Endothelial cell of umbilical vein (primary cell): ENCODE measurements around the gene FAM221A. TPM values are rescaled to one million over a fixed set of nuclear protein-coding genes. Genes with fewer than 3 reads are reported as not detected.

Experiments used
- BruUV-seq: library from RNA; stranded (reverse); fragments of 400-500 nt; replicated peaks from 2 replicates; lab custom pipeline; 2021; lab: Mats Ljungman, UMichigan
- CTCF ChIA-PET: fragments of 300-600, 350-600 bp; sonication (Branson Sonifier 250); formaldehyde crosslinking; loops from one replicate; lab custom pipeline; 2021; ENCODE audit warnings: antibody characterized with exemption, inconsistent platforms; lab: Charles Lee
- POLR2A ChIA-PET: fragments of 300-600, 350-600 bp; sonication (Branson Sonifier 250); formaldehyde crosslinking; loops from one replicate; lab custom pipeline; 2021; ENCODE audit warnings: antibody characterized with exemption, inconsistent platforms; lab: Charles Lee
- DNase-seq: peaks from one replicate; pipeline ENCODE4 v3.0.0-alpha.2; 2011; ENCODE audit warnings: low read depth, low spot score
- FAIRE-seq: peaks from 2 replicates; lab custom pipeline; 2011; peaks lifted over from hg19 to GRCh38; lab: Jason Lieb, UNC
- H2AFZ ChIP-seq: 2 replicates; pipeline ENCODE4 v1.6.0; 2012; ENCODE audit warnings: low read depth, low read length, control low read depth, inconsistent platforms
- H3K27ac ChIP-seq: 2 replicates; pipeline ENCODE4 v1.5.1; 2011; ENCODE audit warnings: low read depth, mild to moderate bottlenecking, control low read depth, low read length, moderate library complexity; ENCODE audit not compliant: insufficient read depth
- H3K27me3 ChIP-seq, 2 experiments: 2 replicates each; pipeline versions ENCODE4 v1.6.0 to v1.6.1; 2011; ENCODE audit warnings: low read length in 2 of 2, mixed read lengths in 1 of 2; ENCODE audit not compliant: control insufficient read depth in 2 of 2, insufficient read depth in 2 of 2
- H3K36me3 ChIP-seq, 2 experiments: 2 replicates in 1 of 2; 3 replicates in 1 of 2; pipeline ENCODE4 v1.5.1; 2011; ENCODE audit warnings: low read length in 2 of 2, mild to moderate bottlenecking in 1 of 2, moderate library complexity in 1 of 2; ENCODE audit not compliant: control insufficient read depth in 2 of 2, insufficient read depth in 2 of 2; ENCODE audit errors: extremely low read depth in 1 of 2
- H3K4me1 ChIP-seq: 3 replicates; pipeline ENCODE4 v1.5.1; 2011; ENCODE audit warnings: mild to moderate bottlenecking, low read length; ENCODE audit not compliant: control insufficient read depth, insufficient read depth; ENCODE audit errors: extremely low read depth
- H3K4me2 ChIP-seq: 2 replicates; pipeline ENCODE4 v1.6.1; 2011; ENCODE audit warnings: low read length, control low read depth, mixed read lengths; ENCODE audit not compliant: insufficient read depth
- H3K4me3 ChIP-seq, 3 experiments: fragments of 200-600 bp in 1 of 3; sonication (generic), shearing (Covaris generic) in 1 of 3; replicated peaks in 1 of 3; 2 replicates each; pipeline ENCODE4 v1.5.1; 2011 to 2016; ENCODE audit warnings: control low read depth in 3 of 3, low read length in 3 of 3, mild to moderate bottlenecking in 2 of 3, inconsistent platforms in 1 of 3, low read depth in 1 of 3, moderate library complexity in 1 of 3; ENCODE audit not compliant: insufficient read depth in 1 of 3
- H3K79me2 ChIP-seq: 2 replicates; pipeline ENCODE4 v1.6.0; 2012; ENCODE audit warnings: low read length, inconsistent platforms; ENCODE audit not compliant: control insufficient read depth, insufficient read depth
- H3K9ac ChIP-seq: replicated peaks from 2 replicates; pipeline ENCODE3; 2011; ENCODE audit warnings: low read length, control low read depth; ENCODE audit not compliant: insufficient read depth; ENCODE audit errors: extremely low read depth
- H3K9me1 ChIP-seq: replicated peaks from 3 replicates; pipeline ENCODE4 v1.6.0; 2011; ENCODE audit warnings: mild to moderate bottlenecking, low read length; ENCODE audit not compliant: control insufficient read depth, insufficient read depth; ENCODE audit errors: extremely low read depth
- H3K9me3 ChIP-seq: replicated peaks from 2 replicates; pipeline ENCODE4 v1.5.1; 2012; ENCODE audit warnings: low read length, inconsistent platforms; ENCODE audit not compliant: control insufficient read depth, insufficient read depth
- H4K20me1 ChIP-seq: replicated peaks from 2 replicates; pipeline ENCODE3; 2011; ENCODE audit warnings: mild to moderate bottlenecking, low read length; ENCODE audit not compliant: control insufficient read depth, insufficient read depth; ENCODE audit errors: extremely low read depth
- CTCF ChIP-seq, 2 donors: IDR thresholded peaks; 1 replicate in 1 of 2; 2 replicates in 1 of 2; pipeline ENCODE4 v1.5.1; 2011; ENCODE audit warnings: low read length in 2 of 2, mild to moderate bottlenecking in 2 of 2, moderate library complexity in 2 of 2, control low read depth in 1 of 2, inconsistent platforms in 1 of 2, low read depth in 1 of 2; ENCODE audit not compliant: insufficient read depth in 1 of 2; ENCODE audit errors: extremely low read depth in 1 of 2
- EZH2 ChIP-seq: IDR thresholded peaks from 2 replicates; pipeline ENCODE4 v1.6.1; 2012; ENCODE audit warnings: borderline replicate concordance, low read depth, mild to moderate bottlenecking, moderate library complexity, low read length, inconsistent platforms; ENCODE audit not compliant: severe bottlenecking
- GATA2 ChIP-seq: IDR thresholded peaks from 2 replicates; pipeline ENCODE4 v1.7.0; 2011; ENCODE audit warnings: low read depth, mild to moderate bottlenecking, moderate library complexity, mixed read lengths, low read length; ENCODE audit not compliant: insufficient read length, insufficient read depth
- JUN ChIP-seq: IDR thresholded peaks from 2 replicates; pipeline ENCODE4 v1.6.1; 2011; ENCODE audit warnings: borderline replicate concordance, low read depth; ENCODE audit not compliant: insufficient read length, insufficient read depth
- MYC ChIP-seq: IDR thresholded peaks from one replicate; pipeline ENCODE4 v1.6.1; 2011; ENCODE audit warnings: mild to moderate bottlenecking, low read depth, low read length
- POLR2A ChIP-seq: IDR thresholded peaks from 2 replicates; pipeline ENCODE4 v1.6.1; 2012; ENCODE audit warnings: low read depth, mild to moderate bottlenecking, control low read depth, low read length
- POLR2AphosphoS5 ChIP-seq: IDR thresholded peaks from 2 replicates; pipeline ENCODE4 v1.6.1; 2012; ENCODE audit warnings: low read depth, mild to moderate bottlenecking, control low read depth, low read length, moderate library complexity; ENCODE audit not compliant: insufficient read depth
- dilution Hi-C: fragments of 300-500 bp; cut with MboI; formaldehyde crosslinking; loops from one replicate; pipeline ENCODE4 v1.15.0; 2019; ENCODE audit warnings: low sequenced_read_pairs; ENCODE audit not compliant: extremely low pct_ligation_motif_present
- intact Hi-C: fragments of 100-400 bp; cut with micrococcal nuclease; formaldehyde crosslinking; loops from one replicate; pipeline ENCODE4 v1.10.0; 2022
- polyA plus RNA-seq, 4 experiments: library from polyadenylated mRNA; depleted of rRNA in 3 of 4; stranded (reverse) in 3 of 4; unstranded in 1 of 4; fragments of >200 nt; gene quantifications; 2 replicates each; pipeline versions ENCODE4 v1.2.1 to v1.2.3, GENCODE V29; 2011 to 2012; ENCODE audit warnings: missing spikeins in 1 of 4
- total RNA-seq: library from RNA; stranded (reverse); gene quantifications from 2 replicates; pipeline ENCODE4 v1.2.3, GENCODE V29; 2021

FAM221A gene
- total and polyA plus RNA-seq, 2 donors (not counting 3 experiments of a cell fraction or from before 2014, with no cell fraction given): 8.1 to 9.4 TPM

- Histone ChIP-seq H3K9me3 (no peaks in the 10 kb centered on the region), H3K9me1 (no peaks in the 10 kb centered on the region), H3K79me2 (no peaks in the 10 kb centered on the region), H3K36me3 (no peaks in the 10 kb centered on the region), H2AFZ (no peak overlapping the region), H3K27ac (no peak overlapping the region), H3K4me3 (no peak overlapping the region), H4K20me1 (no peaks in the 10 kb centered on the region), H3K9ac (no peak overlapping the region), H3K27me3 (no peaks in the 10 kb centered on the region), H3K4me2 (no peak overlapping the region), H3K4me1 (no peaks in the 10 kb centered on the region)
- no peak for FAIRE-seq
- ChIA-PET POLR2A (no interaction called here), CTCF (no interaction called here)
- no peak for DNase-seq
- no TSS peak for BruUV-seq
- dilution Hi-C loops (no loop called here), intact Hi-C loops (no loop called here)
- TF ChIP-seq POLR2AphosphoS5 (no peak), JUN (no peak), POLR2A (no peak), MYC (no peak), CTCF (IDR thresholded peaks at IDR 0.05; ENCODE audit: extremely low read depth in 1 of 2, insufficient read depth in 1 of 2, low read depth in 1 of 2, low read length in 2 of 2) (no peak), GATA2 (no peak), EZH2 (no peak)
Measured at GRCh38 chr7:23700046-23700445, 20.0 kb downstream of the FAM221A start.
